SK-N-SH (cell line): ENCODE data around the gene TIE1. TPM values are rescaled to one million over a fixed set of nuclear protein-coding genes. Genes with fewer than 3 reads are reported as not detected.

Experiments used
- CTCF ChIA-PET: fragments of 300-600, 350-600 bp; formaldehyde crosslinking; extraction: SDS; loops from one replicate; lab custom pipeline; 2021; lab: Yijun Ruan, JAX
- POLR2A ChIA-PET: fragments of 350-600 bp; sonication (Branson Sonifier 250); formaldehyde crosslinking; extraction: SDS; loops from one replicate; lab custom pipeline; 2020; ENCODE audit warnings: antibody characterized with exemption, inconsistent platforms; lab: Yijun Ruan, JAX
- DNase-seq: peaks from one replicate; pipeline ENCODE4 v3.0.0; 2012
- H2AFZ ChIP-seq: fragments of 200-600 bp; sonication (generic); 2 replicates; pipeline ENCODE4 v1.8.1; 2016; ENCODE audit warnings: antibody characterized with exemption, mild to moderate bottlenecking, low read depth
- H3F3A ChIP-seq: fragments of 200-600 bp; sonication (generic); replicated peaks from 2 replicates; pipeline ENCODE3; 2016; ENCODE audit warnings: antibody characterized with exemption, mild to moderate bottlenecking; ENCODE audit not compliant: insufficient read depth
- H3K27ac ChIP-seq, 2 experiments: fragments of 200-500 bp in 1 of 2; fragments of 200-600 bp in 1 of 2; sonication (Bioruptor generic) in 1 of 2; sonication (generic), shearing (Covaris generic) in 1 of 2; 2 replicates each; pipeline versions ENCODE4 v1.5.1 to v1.6.1; 2014 to 2016; ENCODE audit warnings: low read depth in 2 of 2, inconsistent platforms in 1 of 2, low read length in 1 of 2, mild to moderate bottlenecking in 1 of 2, mixed read lengths in 1 of 2
- H3K27me3 ChIP-seq: fragments of 200-600 bp; sonication (generic), shearing (Covaris generic); 2 replicates; pipeline ENCODE4 v1.6.1; 2016; ENCODE audit warnings: mixed run types; ENCODE audit not compliant: insufficient read depth
- H3K36me3 ChIP-seq, 2 experiments: fragments of 200-500 bp in 1 of 2; fragments of 200-600 bp in 1 of 2; sonication (Bioruptor generic) in 1 of 2; sonication (generic) in 1 of 2; replicated peaks in 1 of 2; 2 replicates each; pipeline versions ENCODE3 to v1.5.1; 2014 to 2016; ENCODE audit warnings: low read length in 1 of 2, mild to moderate bottlenecking in 1 of 2; ENCODE audit not compliant: insufficient read depth in 2 of 2, control insufficient read depth in 1 of 2
- H3K4me1 ChIP-seq, 2 experiments: fragments of 200-500 bp in 1 of 2; fragments of 200-600 bp in 1 of 2; sonication (Bioruptor generic) in 1 of 2; sonication (generic), shearing (Covaris generic) in 1 of 2; 2 replicates each; pipeline versions ENCODE4 v1.5.1 to v1.6.1; 2014 to 2016; ENCODE audit warnings: low read depth in 1 of 2, low read length in 1 of 2, mixed run types in 1 of 2; ENCODE audit not compliant: insufficient read depth in 2 of 2, control insufficient read depth in 1 of 2
- H3K4me2 ChIP-seq: fragments of 200-600 bp; sonication (generic), shearing (Covaris generic); 2 replicates; pipeline ENCODE4 v1.6.1; 2017; ENCODE audit warnings: mixed run types
- H3K4me3 ChIP-seq, 2 experiments: fragments of 200-500 bp in 1 of 2; fragments of 200-600 bp in 1 of 2; sonication (Bioruptor generic) in 1 of 2; sonication (generic), shearing (Covaris generic) in 1 of 2; 2 replicates each; pipeline versions ENCODE4 v1.5.1 to v1.8.1; 2014 to 2016; ENCODE audit warnings: low read depth in 2 of 2, inconsistent platforms in 1 of 2, low read length in 1 of 2, mild to moderate bottlenecking in 1 of 2, mixed read lengths in 1 of 2, moderate library complexity in 1 of 2
- H3K79me2 ChIP-seq: fragments of 200-600 bp; sonication (generic); 2 replicates; pipeline ENCODE4 v1.8.1; 2017; ENCODE audit warnings: mild to moderate bottlenecking; ENCODE audit not compliant: insufficient read depth
- H3K9ac ChIP-seq: fragments of 200-600 bp; sonication (generic); 2 replicates; pipeline ENCODE4 v1.6.1; 2017; ENCODE audit warnings: mixed run types
- H3K9me2 ChIP-seq: fragments of 200-600 bp; sonication (generic); 2 replicates; pipeline ENCODE4 v1.6.1; 2017; ENCODE audit warnings: mixed run types
- H3K9me3 ChIP-seq: fragments of 200-600 bp; sonication (generic); 2 replicates; pipeline ENCODE4 v1.6.1; 2017; ENCODE audit warnings: mixed run types, mild to moderate bottlenecking, moderate library complexity
- H4K20me1 ChIP-seq: fragments of 200-600 bp; sonication (generic); 2 replicates; pipeline ENCODE4 v1.6.1; 2017; ENCODE audit warnings: mild to moderate bottlenecking, mixed run types; ENCODE audit not compliant: insufficient read depth
- CHD2 ChIP-seq: fragments of 150-350 bp; IDR thresholded peaks from 2 replicates; pipeline ENCODE4 v1.6.1; 2018; ENCODE audit warnings: low read length; ENCODE audit not compliant: partially characterized antibody
- ELF1 ChIP-seq: IDR thresholded peaks from 2 replicates; pipeline ENCODE4 v1.4.0; 2012
- EZH2phosphoT487 ChIP-seq: fragments of 200-600 bp; sonication (generic); IDR thresholded peaks from 2 replicates; pipeline ENCODE4 v1.6.1; 2017; ENCODE audit warnings: low read depth, mixed run types, mild to moderate bottlenecking, antibody characterized with exemption, moderate library complexity, borderline replicate concordance
- FOSL2 ChIP-seq: IDR thresholded peaks from 2 replicates; pipeline ENCODE4 v1.4.0; 2012; ENCODE audit warnings: low read depth, mild to moderate bottlenecking, moderate library complexity, borderline replicate concordance
- FOXJ3 ChIP-seq: sonication (generic); formaldehyde crosslinking; IDR thresholded peaks from 2 replicates; pipeline ENCODE4 v1.5.1; 2020; ENCODE audit warnings: mild to moderate bottlenecking, missing genetic modification reagents
- GABPA ChIP-seq: IDR thresholded peaks from 2 replicates; pipeline ENCODE4 v1.4.0; 2012; ENCODE audit warnings: low read depth, mild to moderate bottlenecking
- JUND ChIP-seq: IDR thresholded peaks from 2 replicates; pipeline ENCODE4 v1.4.0; 2012
- PBX3 ChIP-seq: IDR thresholded peaks from 2 replicates; pipeline ENCODE4; 2012
- RXRA ChIP-seq: IDR thresholded peaks from 2 replicates; pipeline ENCODE4 v1.4.0; 2012; ENCODE audit warnings: low read depth, mild to moderate bottlenecking, borderline replicate concordance
- SIN3A ChIP-seq: IDR thresholded peaks from 2 replicates; pipeline ENCODE4 v1.6.1; 2012; ENCODE audit warnings: low read depth, mild to moderate bottlenecking, low read length, moderate library complexity, borderline replicate concordance
- TAF1 ChIP-seq: IDR thresholded peaks from 2 replicates; pipeline ENCODE4 v1.6.1; 2012; ENCODE audit warnings: low read depth, mild to moderate bottlenecking, low read length, moderate library complexity, borderline replicate concordance
- TEAD4 ChIP-seq: IDR thresholded peaks from 2 replicates; pipeline ENCODE4 v1.4.0; 2012; ENCODE audit warnings: mild to moderate bottlenecking, borderline replicate concordance; ENCODE audit not compliant: insufficient read depth
- USF2 ChIP-seq: fragments of 150-350 bp; IDR thresholded peaks from 2 replicates; pipeline ENCODE4 v1.6.1; 2017; ENCODE audit warnings: antibody characterized with exemption, low read length, low read depth, borderline replicate concordance
- ZBTB33 ChIP-seq: IDR thresholded peaks from 2 replicates; pipeline ENCODE4 v1.4.0; 2012; ENCODE audit warnings: low read depth, borderline replicate concordance
- WGBS: methylation state at CpG from one replicate; pipeline ENCODE4 v1.1.6; 2017; ENCODE audit warnings: low lambda C conversion rate; 5-methylcytosine and 5-hydroxymethylcytosine counted together
- polyA plus RNA-seq, 3 experiments: library from polyadenylated mRNA; depleted of rRNA; stranded (reverse); fragments of >200 nt; gene quantifications; 2 replicates each; pipeline ENCODE4 v1.2.3, GENCODE V29; 2012
- TF ChIP-seq, protein P1 (sequence below): fragments of 200-600 bp; sonication (generic); IDR thresholded peaks from 2 replicates; pipeline ENCODE4 v1.6.1; 2017; ENCODE audit warnings: antibody characterized with exemption, mild to moderate bottlenecking, moderate library complexity
- TF ChIP-seq, protein P2 (sequence below): IDR thresholded peaks from 2 replicates; pipeline ENCODE4 v1.4.0; 2012; ENCODE audit warnings: low read depth, borderline replicate concordance

Gene TIE1
- polyA plus RNA-seq, 1 of the 3 experiments (the other 2 are of a cell fraction), result 1.6 TPM

DNA sequence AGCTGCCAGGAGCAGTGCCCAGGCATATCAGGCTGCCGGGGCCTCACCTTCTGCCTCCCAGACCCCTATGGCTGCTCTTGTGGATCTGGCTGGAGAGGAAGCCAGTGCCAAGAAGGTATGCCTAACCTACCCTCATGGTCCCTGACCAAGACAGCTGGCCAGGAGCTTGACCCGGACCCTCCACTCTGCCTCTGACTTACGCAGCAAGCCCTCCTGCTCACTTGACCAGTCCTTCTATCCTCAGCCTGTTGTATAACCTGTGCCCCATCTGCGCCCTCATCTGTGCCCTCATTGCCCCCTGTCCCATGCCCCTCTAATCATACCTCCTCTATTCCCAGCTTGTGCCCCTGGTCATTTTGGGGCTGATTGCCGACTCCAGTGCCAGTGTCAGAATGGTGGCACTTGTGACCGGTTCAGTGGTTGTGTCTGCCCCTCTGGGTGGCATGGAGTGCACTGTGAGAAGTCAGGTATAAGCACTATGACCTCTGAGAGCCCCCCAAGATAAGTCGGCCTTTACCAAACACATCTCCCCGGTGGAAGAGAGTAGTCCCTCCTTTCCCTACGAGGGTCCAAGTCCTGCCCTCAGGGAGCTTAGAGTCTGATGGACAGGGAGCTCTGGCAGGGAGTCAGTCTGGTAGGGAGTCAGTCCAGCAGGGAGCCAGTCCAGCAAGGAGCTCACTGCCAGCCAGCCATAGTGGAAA is 6.8 kb downstream of the TIE1 start:
- ChIA-PET POLR2A (no interaction called here), CTCF (interaction anchor here (0.9 to 1.1 kb wide), 3 partner anchors 9 to 102 kb away, joined by 3 read pairs; no protein-coding TSS in a partner anchor)
- Histone ChIP-seq H3F3A (no peaks in the 10 kb centered on the region), H3K4me2 (no peak overlapping the region), H2AFZ (no peak overlapping the region), H4K20me1 (no peaks in the 10 kb centered on the region), H3K27ac (no peak overlapping the region), H3K4me1 (no peaks in the 10 kb centered on the region), H3K36me3 (no peaks in the 10 kb centered on the region), H3K9me3 (no peaks in the 10 kb centered on the region), H3K79me2 (no peaks in the 10 kb centered on the region), H3K4me3 (no peak overlapping the region), H3K9ac (no peak overlapping the region), H3K9me2 (no peaks in the 10 kb centered on the region), H3K27me3 (no peaks in the 10 kb centered on the region)
- DNase-seq, result no peak
- TF ChIP-seq CHD2, result no peak
- TF ChIP-seq, protein P1, sequence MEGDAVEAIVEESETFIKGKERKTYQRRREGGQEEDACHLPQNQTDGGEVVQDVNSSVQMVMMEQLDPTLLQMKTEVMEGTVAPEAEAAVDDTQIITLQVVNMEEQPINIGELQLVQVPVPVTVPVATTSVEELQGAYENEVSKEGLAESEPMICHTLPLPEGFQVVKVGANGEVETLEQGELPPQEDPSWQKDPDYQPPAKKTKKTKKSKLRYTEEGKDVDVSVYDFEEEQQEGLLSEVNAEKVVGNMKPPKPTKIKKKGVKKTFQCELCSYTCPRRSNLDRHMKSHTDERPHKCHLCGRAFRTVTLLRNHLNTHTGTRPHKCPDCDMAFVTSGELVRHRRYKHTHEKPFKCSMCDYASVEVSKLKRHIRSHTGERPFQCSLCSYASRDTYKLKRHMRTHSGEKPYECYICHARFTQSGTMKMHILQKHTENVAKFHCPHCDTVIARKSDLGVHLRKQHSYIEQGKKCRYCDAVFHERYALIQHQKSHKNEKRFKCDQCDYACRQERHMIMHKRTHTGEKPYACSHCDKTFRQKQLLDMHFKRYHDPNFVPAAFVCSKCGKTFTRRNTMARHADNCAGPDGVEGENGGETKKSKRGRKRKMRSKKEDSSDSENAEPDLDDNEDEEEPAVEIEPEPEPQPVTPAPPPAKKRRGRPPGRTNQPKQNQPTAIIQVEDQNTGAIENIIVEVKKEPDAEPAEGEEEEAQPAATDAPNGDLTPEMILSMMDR, result no peak
- WGBS, result 54% methylated on average over 7 of the region's 9 CpGs

DNA sequence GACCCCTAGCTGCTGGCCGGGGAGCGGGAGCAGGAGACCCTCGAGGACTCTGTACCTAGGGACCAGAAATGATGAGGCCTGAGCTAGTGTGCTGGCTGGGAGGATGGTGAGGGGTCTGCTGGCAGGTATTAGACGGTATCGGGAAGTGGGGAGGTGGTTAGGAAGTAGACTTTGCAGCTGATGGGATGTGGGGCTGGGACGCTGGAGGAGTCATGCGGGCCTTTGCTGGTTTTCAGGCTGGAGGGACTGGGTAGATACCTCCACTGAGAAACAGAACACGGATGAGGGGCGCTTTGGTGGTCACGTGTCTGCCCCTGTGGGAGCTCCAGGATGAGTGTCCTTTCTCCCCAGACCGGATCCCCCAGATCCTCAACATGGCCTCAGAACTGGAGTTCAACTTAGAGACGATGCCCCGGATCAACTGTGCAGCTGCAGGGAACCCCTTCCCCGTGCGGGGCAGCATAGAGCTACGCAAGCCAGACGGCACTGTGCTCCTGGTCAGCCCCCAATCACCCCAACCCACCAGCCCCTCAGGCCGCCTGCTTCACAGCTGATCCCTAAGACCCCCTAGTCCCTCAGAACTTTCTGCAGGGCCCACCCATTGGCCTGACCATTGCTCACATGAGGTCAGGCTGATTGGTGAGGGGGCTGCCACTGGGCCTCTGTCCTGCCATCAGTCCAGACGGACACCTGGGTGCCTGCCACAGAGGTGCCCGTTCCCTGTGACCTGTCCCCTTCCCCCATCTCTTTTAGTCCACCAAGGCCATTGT is 8.0 kb downstream of the TIE1 start:
- POLR2A ChIA-PET, result no interaction called here
- WGBS, result 83% methylated on average over 16 of the region's 20 CpGs
- Histone ChIP-seq H3K4me3 (no peak overlapping the region), H3K9me3 (no peaks in the 10 kb centered on the region), H3K4me2 (no peak overlapping the region), H3K9me2 (no peaks in the 10 kb centered on the region), H2AFZ (no peak overlapping the region), H3F3A (no peaks in the 10 kb centered on the region), H3K36me3 (no peaks in the 10 kb centered on the region), H3K27me3 (no peaks in the 10 kb centered on the region), H3K27ac (no peak overlapping the region), H3K4me1 (no peaks in the 10 kb centered on the region), H4K20me1 (no peaks in the 10 kb centered on the region), H3K79me2 (no peaks in the 10 kb centered on the region), H3K9ac (no peak overlapping the region)
- CTCF ChIA-PET, result interaction anchor here (1.0 to 1.1 kb wide), 2 partner anchors 75 to 103 kb away, joined by 3 read pairs; no protein-coding TSS in a partner anchor
- TF ChIP-seq RXRA, result no peak
- no peak for TF ChIP-seq TAF1
- TF ChIP-seq GABPA, result no peak
- TF ChIP-seq ZBTB33, result no peak
- no peak for TF ChIP-seq FOXJ3 (CRISPR knock-in tag)
- TF ChIP-seq SIN3A, result no peak
- TF ChIP-seq JUND, result no peak
- no peak for TF ChIP-seq EZH2phosphoT487
- TF ChIP-seq FOSL2, result no peak
- TF ChIP-seq, protein P2, sequence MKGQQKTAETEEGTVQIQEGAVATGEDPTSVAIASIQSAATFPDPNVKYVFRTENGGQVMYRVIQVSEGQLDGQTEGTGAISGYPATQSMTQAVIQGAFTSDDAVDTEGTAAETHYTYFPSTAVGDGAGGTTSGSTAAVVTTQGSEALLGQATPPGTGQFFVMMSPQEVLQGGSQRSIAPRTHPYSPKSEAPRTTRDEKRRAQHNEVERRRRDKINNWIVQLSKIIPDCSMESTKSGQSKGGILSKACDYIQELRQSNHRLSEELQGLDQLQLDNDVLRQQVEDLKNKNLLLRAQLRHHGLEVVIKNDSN, result no peak
- no peak for TF ChIP-seq CHD2
- TF ChIP-seq ELF1, result no peak
- TF ChIP-seq TEAD4, result no peak
- TF ChIP-seq USF2, result no peak
- TF ChIP-seq PBX3, result no peak
- no peak for DNase-seq
